Measurements from ENCODE around the gene RMND5B.

DNA sequence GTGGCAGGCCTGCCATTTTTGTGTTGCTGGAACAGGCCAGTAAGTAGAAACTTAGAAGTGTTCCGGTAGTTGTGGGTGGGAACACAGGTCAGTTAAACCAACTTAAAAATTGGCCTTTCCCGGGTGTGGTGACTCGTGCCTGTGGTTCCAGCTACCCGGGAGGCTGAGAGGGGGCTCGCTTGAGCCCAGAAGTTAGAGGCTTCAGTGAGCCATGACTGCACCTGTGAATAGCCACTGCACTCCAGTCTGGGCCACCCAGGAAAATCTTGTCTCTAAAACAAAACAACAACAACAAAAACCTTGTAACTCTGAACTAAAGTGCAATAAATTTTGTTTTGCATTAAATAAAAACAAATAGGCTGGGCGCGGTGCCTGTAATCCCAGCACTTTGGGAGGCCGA lies 24.3 kb downstream of the RMND5B start:
- TF ChIP-seq, protein P1, sequence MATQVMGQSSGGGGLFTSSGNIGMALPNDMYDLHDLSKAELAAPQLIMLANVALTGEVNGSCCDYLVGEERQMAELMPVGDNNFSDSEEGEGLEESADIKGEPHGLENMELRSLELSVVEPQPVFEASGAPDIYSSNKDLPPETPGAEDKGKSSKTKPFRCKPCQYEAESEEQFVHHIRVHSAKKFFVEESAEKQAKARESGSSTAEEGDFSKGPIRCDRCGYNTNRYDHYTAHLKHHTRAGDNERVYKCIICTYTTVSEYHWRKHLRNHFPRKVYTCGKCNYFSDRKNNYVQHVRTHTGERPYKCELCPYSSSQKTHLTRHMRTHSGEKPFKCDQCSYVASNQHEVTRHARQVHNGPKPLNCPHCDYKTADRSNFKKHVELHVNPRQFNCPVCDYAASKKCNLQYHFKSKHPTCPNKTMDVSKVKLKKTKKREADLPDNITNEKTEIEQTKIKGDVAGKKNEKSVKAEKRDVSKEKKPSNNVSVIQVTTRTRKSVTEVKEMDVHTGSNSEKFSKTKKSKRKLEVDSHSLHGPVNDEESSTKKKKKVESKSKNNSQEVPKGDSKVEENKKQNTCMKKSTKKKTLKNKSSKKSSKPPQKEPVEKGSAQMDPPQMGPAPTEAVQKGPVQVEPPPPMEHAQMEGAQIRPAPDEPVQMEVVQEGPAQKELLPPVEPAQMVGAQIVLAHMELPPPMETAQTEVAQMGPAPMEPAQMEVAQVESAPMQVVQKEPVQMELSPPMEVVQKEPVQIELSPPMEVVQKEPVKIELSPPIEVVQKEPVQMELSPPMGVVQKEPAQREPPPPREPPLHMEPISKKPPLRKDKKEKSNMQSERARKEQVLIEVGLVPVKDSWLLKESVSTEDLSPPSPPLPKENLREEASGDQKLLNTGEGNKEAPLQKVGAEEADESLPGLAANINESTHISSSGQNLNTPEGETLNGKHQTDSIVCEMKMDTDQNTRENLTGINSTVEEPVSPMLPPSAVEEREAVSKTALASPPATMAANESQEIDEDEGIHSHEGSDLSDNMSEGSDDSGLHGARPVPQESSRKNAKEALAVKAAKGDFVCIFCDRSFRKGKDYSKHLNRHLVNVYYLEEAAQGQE (IDR thresholded peaks at IDR 0.05; ENCODE audit: insufficient read depth in 1 of 2, low read depth in 2 of 2, low read length in 2 of 2), result no peak
- TF ChIP-seq TAF1 (IDR thresholded peaks at IDR 0.05; ENCODE audit: borderline replicate concordance, insufficient read depth, low read length), result no peak
